Stimulated activated CD8-positive, alpha-beta memory T cell treated with anti-CD3 and anti-CD28 coated beads, Interleukin-15, amount 100 ng/mL, for 24 hours (primary cell): Measurements from ENCODE around the gene PHETA2.
"Not testable (repeated sequence)": the region's sequence is repeated elsewhere in the genome, so short reads cannot be mapped to it uniquely, and the experiment has no call there.

Source experiments
- DNase-seq: peaks from one replicate; pipeline ENCODE4 v3.0.0-alpha.2; 2020; ENCODE audit warnings: low read depth

Gene PHETA2

DNA sequence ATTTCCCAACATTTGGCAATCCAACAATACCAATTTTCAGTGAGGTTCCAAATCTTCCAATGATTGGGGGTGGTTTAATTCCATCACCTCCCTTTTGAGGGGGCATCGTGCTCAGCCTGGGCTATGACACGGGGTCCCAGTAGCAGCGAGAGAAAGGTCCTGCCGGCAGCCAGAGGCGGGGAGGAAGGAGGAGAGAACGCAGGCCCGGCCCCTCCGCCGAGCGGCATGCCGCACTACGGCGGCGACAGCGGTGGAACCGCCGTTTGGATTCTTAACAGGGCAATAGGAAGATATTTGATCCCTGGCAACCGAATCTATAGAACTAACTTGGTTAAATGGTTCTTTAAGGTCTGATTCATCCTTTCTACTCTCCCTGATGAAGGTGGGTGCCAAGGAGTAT, 34.8 kb downstream of the PHETA2 start:
- DNase-seq = no peak

DNA sequence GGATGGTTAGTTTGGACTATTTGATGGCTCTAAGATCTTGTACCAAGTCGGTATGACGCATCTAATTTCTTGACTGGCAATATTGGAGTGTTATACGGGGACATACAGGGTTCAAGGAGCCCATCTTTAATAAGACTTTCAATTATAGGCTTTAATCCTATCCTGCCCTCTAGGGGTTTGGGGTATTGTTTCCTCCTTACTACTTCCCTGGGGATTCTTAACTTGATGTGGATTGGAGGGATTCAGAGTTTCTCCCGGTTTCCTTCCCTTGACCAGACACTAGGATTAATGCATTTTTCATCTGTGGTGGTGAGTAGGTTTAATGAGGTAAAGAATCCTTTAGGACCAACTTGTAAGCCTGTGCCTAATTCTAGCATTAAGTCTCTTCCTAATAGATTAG, 37.8 kb downstream of the PHETA2 start:
- DNase-seq = no peak

DNA sequence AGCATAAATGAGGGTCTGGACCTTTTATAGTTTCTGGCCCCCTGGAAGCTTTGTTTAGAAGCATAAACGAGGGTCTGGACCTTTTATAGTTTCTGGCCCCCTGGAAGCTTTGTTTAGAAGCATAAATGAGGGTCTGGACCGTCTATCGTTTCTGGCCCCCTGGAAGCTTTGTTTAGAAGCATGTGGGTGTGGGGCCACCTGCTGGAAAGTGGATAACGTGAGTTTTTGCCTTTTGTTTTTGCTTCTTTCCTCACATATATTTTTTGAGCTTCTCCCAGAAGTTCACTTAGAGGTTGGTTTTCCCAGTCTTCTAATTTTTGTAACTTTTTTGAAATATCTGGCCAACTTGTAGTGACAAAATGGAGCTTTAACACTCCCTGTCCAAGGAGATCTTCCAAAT, 38.7 kb downstream of the PHETA2 start:
- DNase-seq = not testable (repeated sequence)

DNA sequence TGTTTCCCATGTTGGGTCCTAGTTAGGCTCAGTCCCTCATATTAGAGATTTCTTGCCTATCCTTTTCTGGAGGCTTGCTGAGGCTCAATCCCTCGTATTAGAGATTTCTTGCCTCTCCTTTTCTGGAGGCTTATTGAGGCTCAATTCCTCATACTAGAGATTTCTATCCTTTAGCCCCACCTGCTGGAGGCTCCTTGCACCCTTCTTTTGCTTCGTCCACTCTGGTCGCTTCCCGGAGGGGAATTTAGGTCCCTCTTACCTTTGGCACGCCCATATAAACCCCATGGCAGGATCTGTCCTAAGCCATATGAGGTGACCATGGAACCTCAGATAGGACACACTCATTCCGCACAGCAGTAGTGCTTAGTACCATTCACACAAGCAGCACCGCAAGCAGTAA, 40.7 kb downstream of the PHETA2 start:
- DNase-seq = no peak

DNA sequence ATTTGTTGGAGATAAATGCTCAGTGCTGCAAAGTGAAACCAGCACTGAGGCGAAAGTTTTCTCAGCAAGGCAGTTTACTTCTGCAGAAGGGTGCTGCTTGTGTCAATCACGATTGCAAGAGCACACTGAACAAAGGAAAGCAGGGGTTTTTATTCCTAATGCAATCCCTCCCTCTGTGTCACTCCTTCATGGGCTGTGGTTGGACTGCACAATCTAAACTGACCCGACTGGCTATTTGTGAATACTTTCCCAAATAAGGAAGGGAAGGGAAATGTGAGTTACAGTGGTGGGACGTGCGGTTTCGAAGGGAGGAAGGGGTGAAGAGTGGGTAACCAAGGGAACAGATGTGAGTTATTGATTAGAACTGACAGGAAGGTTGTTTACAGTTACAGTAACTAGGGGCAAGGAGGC, 41.4 kb downstream of the PHETA2 start:
- not testable (repeated sequence) for DNase-seq

DNA sequence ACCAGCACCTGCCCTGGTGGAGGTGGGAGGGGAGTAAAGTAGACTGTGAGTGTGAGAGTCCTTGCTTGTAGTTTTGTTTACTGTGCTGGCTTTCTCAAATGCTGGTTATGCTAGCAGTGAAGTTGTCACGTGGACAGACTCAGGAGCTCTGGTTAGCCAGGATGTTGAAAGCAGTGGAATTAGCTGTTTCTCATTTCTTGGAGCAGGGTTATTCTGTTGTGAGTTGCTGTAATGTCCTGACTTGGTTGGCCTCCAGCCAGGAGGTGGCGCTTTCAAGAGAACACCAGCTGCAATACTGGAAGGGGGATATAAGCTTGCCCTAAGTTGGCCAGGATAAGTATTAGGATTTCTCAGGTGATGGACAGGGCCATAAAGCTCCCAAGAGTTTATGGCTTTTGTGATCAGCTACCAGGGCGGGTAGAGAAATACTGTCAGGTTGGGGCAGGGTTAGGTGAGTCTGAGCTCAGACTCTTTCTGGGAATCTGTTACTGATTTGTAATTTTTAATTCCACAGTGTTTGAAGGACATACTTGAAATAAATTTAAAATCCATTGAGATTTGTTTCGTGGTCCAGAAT, 42.9 kb downstream of the PHETA2 start:
- DNase-seq = no peak

DNA sequence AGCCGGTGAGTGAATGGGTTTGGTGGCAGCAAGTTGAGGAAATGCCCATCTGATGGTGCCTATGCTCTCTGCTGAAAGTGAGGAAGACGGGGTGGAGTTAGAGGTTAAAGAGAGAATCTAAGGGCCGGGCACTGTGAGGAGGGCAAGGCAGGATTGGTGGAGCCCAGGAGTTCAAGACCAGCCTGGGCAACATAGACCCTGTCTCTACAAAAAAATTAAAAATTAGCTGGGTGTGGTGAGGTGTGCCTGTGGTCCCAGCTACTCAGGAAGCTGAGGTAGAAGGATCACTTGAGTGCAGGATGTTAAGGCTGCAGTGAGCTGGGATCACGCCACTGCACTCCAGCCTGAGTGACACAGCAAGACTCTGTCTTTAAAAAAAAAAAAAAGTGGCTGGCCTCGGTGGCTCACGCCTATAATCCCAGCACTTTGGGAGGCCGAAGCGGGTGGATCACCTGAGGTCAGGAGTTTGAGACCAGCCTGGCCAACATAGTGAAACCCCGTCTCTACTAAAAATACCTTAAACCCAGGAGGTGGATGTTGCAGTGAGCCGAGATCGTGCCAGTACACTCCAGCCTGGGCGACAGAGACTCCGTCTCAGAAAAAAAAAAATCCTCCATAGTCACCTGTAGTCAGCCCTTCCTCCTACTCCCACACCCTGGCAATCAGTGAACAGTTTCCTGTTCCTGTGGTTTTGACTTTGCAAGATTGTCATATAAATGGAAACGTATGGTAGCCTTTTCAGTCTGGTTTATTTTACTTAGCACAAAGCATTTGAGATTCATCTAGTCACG, 46.4 kb downstream of the PHETA2 start:
- DNase-seq = not testable (repeated sequence)

DNA sequence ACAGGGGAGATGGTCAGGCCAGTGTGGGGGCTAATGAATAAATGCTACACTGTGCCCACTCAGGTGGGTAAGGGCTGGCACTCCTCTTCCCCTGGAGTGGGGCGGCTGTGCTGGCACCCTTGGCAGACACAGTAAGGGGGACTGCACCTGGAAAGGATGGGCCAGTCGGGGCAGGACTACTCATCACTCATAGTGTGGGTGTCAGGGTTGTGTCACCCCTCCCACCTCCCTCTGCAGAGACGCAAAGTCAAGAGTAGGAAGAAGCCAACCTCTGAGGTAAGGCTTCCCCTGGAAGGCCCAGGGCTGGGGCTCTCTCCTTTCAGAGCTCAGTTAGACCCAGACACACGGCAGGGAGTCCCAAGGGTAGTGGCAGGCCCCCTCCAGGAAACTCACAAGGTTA, 49.5 kb downstream of the PHETA2 start:
- not testable (repeated sequence) for DNase-seq

DNA sequence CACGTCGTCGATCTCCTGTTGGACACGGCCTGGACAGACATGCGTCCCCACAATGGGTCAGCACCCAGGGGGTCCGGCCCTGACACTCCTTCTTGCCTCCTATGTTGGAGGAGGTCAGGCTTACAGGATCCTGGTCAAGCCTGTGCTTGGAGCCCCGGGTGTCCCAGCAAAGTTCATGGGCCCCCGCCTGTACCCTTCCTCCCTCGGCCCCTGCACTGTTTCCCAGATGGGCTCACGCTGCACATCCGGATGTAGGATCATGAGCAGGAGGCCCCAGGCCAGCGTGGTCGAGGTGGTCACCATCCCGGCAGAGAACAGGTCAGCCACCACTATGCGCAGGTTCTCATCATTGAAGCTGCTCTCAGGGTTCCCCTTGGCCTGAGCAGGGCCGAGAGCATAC, 53.6 kb downstream of the PHETA2 start:
- DNase-seq = no peak

DNA sequence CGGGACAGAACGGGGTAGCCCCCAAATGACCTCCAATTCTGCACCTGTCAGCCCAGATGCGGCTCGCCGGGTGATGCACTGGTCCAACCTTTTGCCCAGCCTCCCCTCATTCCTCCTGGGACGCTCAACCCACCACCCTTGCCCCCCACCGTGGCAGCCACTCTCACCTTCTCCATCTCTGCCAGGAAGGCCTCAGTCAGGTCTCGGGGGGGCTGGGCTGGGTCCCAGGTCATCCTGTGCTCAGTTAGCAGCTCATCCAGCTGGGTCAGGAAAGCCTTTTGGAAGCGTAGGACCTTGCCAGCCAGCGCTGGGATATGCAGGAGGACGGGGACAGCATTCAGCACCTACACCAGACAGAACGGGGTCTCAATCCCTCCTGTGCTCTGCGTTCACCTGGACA, 54.0 kb downstream of the PHETA2 start:
- DNase-seq = not testable (repeated sequence)
